Endodermal cell (in vitro differentiated cells): ENCODE results near the gene CD72. TPM values are rescaled to one million over a fixed set of nuclear protein-coding genes. Genes with fewer than 3 reads are reported as not detected.
"Not testable (repeated sequence)": the region's sequence is repeated elsewhere in the genome, so short reads cannot be mapped to it uniquely, and the experiment has no call there.

ENCODE experiments used
- DNase-seq: peaks from one replicate; pipeline ENCODE4 v3.0.0-alpha.2; 2017
- H3K27ac ChIP-seq: 2 replicates; pipeline ENCODE4 v1.5.1; 2013; ENCODE audit warnings: mild to moderate bottlenecking, low read depth, low read length, moderate library complexity
- H3K27me3 ChIP-seq: 2 replicates; pipeline ENCODE4 v1.6.1; 2013; ENCODE audit warnings: mild to moderate bottlenecking, low read length, moderate library complexity; ENCODE audit not compliant: insufficient read depth, control insufficient read depth, poor library complexity, severe bottlenecking
- H3K36me3 ChIP-seq: 2 replicates; pipeline ENCODE4 v1.7.0; 2013; ENCODE audit warnings: mild to moderate bottlenecking, low read length, moderate library complexity; ENCODE audit not compliant: control insufficient read depth, insufficient read depth
- H3K4me1 ChIP-seq: one replicate; pipeline ENCODE4 v1.7.0; 2013; ENCODE audit warnings: low read length; ENCODE audit not compliant: control insufficient read depth, insufficient read depth
- H3K4me3 ChIP-seq: 2 replicates; pipeline ENCODE4 v1.5.1; 2013; ENCODE audit warnings: mild to moderate bottlenecking, low read length, moderate library complexity
- H3K9ac ChIP-seq: 2 replicates; pipeline ENCODE4 v1.6.1; 2013; ENCODE audit warnings: mild to moderate bottlenecking, low read length, moderate library complexity; ENCODE audit not compliant: poor library complexity, severe bottlenecking; ENCODE audit errors: extremely low read depth
- H3K9me3 ChIP-seq: 2 replicates; pipeline ENCODE4 v1.6.1; 2013; ENCODE audit warnings: mild to moderate bottlenecking, low read length, moderate library complexity; ENCODE audit not compliant: control insufficient read depth
- H3K27ac Mint-ChIP-seq: 2 replicates; pipeline ENCODE4 v1.8.0; 2020; ENCODE audit warnings: mixed read lengths
- H3K27me3 Mint-ChIP-seq: 2 replicates; pipeline ENCODE4 v1.8.0; 2021; ENCODE audit warnings: mild to moderate bottlenecking, mixed read lengths; ENCODE audit not compliant: insufficient read depth
- H3K36me3 Mint-ChIP-seq: 2 replicates; pipeline ENCODE4 v1.8.0; 2020; ENCODE audit warnings: low read depth, mixed read lengths
- H3K4me1 Mint-ChIP-seq: 2 replicates; pipeline ENCODE4 v1.8.0; 2020; ENCODE audit warnings: mixed read lengths
- H3K4me3 Mint-ChIP-seq: 2 replicates; pipeline ENCODE4 v1.8.0; 2020; ENCODE audit warnings: mild to moderate bottlenecking, moderate library complexity, mixed read lengths
- H3K9me3 Mint-ChIP-seq: 2 replicates; pipeline ENCODE4 v1.8.0; 2020; ENCODE audit warnings: mild to moderate bottlenecking, mixed read lengths
- WGBS, 2 experiments: methylation state at CpG; one replicate each; pipeline versions ENCODE4 v1.1.5 to v1.1.7; 2013; ENCODE audit warnings: missing lambda C conversion rate in 2 of 2, mixed read lengths in 1 of 2; ENCODE audit not compliant: insufficient coverage in 1 of 2, insufficient read length in 1 of 2; 5-methylcytosine and 5-hydroxymethylcytosine counted together
- total RNA-seq, 2 donors: library from RNA; stranded (reverse); fragmentation: NEBNext Ultra II Directional in 1 of 2; extraction: Animal tissue kit (Norgen Biotek cat#: 25700) in 1 of 2; gene quantifications; 2 replicates in 1 of 2; 3 replicates in 1 of 2; pipeline ENCODE4 v1.2.1, GENCODE V29; 2021
- TF ChIP-seq, protein P1 (sequence below): fragments of 200-600 bp; sonication (generic); conservative IDR thresholded peaks from 2 replicates; pipeline ENCODE4 v1.5.0; 2021; ENCODE audit warnings: antibody characterized with exemption, mild to moderate bottlenecking

The CD72 gene
- total RNA-seq, 2 donors from 2014 or later: 2.4 to 6.9 TPM

GRCh38 chr9:35639631-35640030 lies 21.4 kb upstream of the CD72 start:
- Mint-ChIP-seq H3K4me3 (no peak overlapping the region), H3K36me3 (peaks cover 15% of the 10 kb centered on the region), H3K4me1 (no peaks in the 10 kb centered on the region), H3K27ac (no peak overlapping the region), H3K27me3 (peaks cover 4% of the 10 kb centered on the region), H3K9me3 (peaks cover 20% of the 10 kb centered on the region)
- 86% methylated on average over 1 of the region's 1 CpG; no CpG with 5 or more reads in 1 of the 2 experiments for WGBS, 2 experiments
- H3K27ac ChIP-seq: no peak overlapping the region
- no peaks in the 10 kb centered on the region for H3K9me3 ChIP-seq
- no peak overlapping the region for H3K4me3 ChIP-seq
- no peaks in the 10 kb centered on the region for H3K36me3 ChIP-seq
- H3K27me3 ChIP-seq: no peaks in the 10 kb centered on the region
- H3K4me1 ChIP-seq: no peaks in the 10 kb centered on the region
- no peak for DNase-seq
- TF ChIP-seq, protein P1, sequence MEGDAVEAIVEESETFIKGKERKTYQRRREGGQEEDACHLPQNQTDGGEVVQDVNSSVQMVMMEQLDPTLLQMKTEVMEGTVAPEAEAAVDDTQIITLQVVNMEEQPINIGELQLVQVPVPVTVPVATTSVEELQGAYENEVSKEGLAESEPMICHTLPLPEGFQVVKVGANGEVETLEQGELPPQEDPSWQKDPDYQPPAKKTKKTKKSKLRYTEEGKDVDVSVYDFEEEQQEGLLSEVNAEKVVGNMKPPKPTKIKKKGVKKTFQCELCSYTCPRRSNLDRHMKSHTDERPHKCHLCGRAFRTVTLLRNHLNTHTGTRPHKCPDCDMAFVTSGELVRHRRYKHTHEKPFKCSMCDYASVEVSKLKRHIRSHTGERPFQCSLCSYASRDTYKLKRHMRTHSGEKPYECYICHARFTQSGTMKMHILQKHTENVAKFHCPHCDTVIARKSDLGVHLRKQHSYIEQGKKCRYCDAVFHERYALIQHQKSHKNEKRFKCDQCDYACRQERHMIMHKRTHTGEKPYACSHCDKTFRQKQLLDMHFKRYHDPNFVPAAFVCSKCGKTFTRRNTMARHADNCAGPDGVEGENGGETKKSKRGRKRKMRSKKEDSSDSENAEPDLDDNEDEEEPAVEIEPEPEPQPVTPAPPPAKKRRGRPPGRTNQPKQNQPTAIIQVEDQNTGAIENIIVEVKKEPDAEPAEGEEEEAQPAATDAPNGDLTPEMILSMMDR: no peak
- H3K9ac ChIP-seq: no peak overlapping the region

- not testable (repeated sequence) for H3K9ac ChIP-seq, H3K4me3 Mint-ChIP-seq, H3K27me3 ChIP-seq, H3K4me3 ChIP-seq, DNase-seq, H3K27me3 Mint-ChIP-seq, H3K4me1 ChIP-seq, H3K36me3 ChIP-seq, H3K9me3 ChIP-seq, H3K4me1 Mint-ChIP-seq, H3K27ac Mint-ChIP-seq, H3K27ac ChIP-seq
- 100% methylated on average over 1 of the region's 1 CpG; no CpG with 5 or more reads in 1 of the 2 experiments for WGBS, 2 experiments
- H3K9me3 Mint-ChIP-seq: peaks cover 20% of the 10 kb centered on the region
- peaks cover 15% of the 10 kb centered on the region for H3K36me3 Mint-ChIP-seq
These were observed 21.0 kb upstream of the CD72 start for GRCh38 chr9:35639225-35639624.

DNA sequence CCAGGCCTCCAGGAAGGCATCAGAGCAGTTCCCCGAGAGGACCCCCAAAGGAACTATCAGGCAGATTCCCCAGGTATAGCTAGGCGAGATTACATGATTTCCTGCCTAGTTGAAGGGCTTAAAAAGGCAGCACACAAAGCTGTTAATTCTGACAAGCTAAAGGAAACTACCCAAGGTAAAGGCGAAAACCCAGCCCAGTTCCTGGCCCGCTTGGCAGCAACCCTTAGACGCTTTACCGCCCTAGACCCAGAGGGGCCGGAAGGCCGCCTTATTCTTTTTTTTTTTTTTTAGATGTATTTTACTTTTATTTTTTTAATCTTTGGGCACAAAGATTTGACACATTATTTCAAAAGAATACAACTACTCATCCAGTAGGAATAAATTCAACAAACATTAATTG lies 20.5 kb upstream of the CD72 start:
- not testable (repeated sequence) for H3K4me3 ChIP-seq, H3K36me3 ChIP-seq, H3K27ac Mint-ChIP-seq, H3K4me3 Mint-ChIP-seq, H3K9me3 ChIP-seq, H3K9ac ChIP-seq, H3K27me3 ChIP-seq, DNase-seq, H3K27me3 Mint-ChIP-seq, H3K4me1 Mint-ChIP-seq, H3K4me1 ChIP-seq, H3K27ac ChIP-seq
- 90 to 100% methylated on average over 1 to 5 of the region's 8 CpGs for WGBS, 2 experiments
- peaks cover 15% of the 10 kb centered on the region for H3K36me3 Mint-ChIP-seq
- H3K9me3 Mint-ChIP-seq: peaks cover 20% of the 10 kb centered on the region

DNA sequence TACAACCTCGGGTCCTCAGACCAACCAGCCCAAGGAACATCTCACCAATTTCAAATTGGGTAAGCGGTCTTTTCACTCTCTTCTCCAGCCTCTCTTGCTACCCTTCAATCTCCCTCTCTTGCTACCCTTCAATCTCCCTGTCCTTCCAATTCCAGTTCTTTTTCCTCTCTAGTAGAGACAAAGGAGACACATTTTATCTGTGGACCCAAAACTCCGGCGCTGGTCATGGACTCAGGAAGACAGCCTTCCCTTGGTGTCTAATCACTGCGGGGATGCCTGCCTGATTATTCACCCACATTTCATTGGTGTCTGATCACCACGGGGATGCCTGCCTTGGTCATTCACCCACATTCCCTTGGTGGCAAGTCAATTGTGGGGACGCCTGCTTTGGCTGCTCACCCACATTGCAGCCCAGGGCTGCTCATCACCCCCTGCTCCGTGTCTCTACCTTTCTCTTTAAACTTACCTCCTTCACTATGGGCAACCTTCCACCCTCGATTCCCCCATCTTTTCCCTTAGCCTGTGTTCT lies 19.3 kb upstream of the CD72 start:
- H3K4me1 ChIP-seq, H3K27me3 Mint-ChIP-seq, H3K9ac ChIP-seq, DNase-seq, H3K9me3 ChIP-seq, H3K36me3 ChIP-seq, H3K4me3 ChIP-seq, H3K27me3 ChIP-seq, H3K27ac Mint-ChIP-seq, H3K27ac ChIP-seq, H3K4me3 Mint-ChIP-seq, H3K4me1 Mint-ChIP-seq: not testable (repeated sequence)
- peaks cover 20% of the 10 kb centered on the region for H3K9me3 Mint-ChIP-seq
- peaks cover 11% of the 10 kb centered on the region for H3K36me3 Mint-ChIP-seq
- WGBS, 2 experiments: 93 to 98% methylated on average over 5 to 9 of the region's 9 CpGs

- not testable (repeated sequence) for H3K4me3 ChIP-seq, H3K36me3 ChIP-seq, H3K4me3 Mint-ChIP-seq, H3K4me1 ChIP-seq, H3K9ac ChIP-seq, H3K4me1 Mint-ChIP-seq, H3K27ac ChIP-seq, DNase-seq, H3K27me3 ChIP-seq, H3K27me3 Mint-ChIP-seq, H3K9me3 ChIP-seq, H3K27ac Mint-ChIP-seq
- 95 to 96% methylated on average over 4 to 6 of the region's 6 CpGs for WGBS, 2 experiments
- peaks cover 11% of the 10 kb centered on the region for H3K36me3 Mint-ChIP-seq
- peaks cover 20% of the 10 kb centered on the region for H3K9me3 Mint-ChIP-seq
These were observed 18.6 kb upstream of the CD72 start for GRCh38 chr9:35636877-35637246.
